ENCODE data around the gene G3BP1. TPM values are rescaled to one million over a fixed set of nuclear protein-coding genes. Genes with fewer than 3 reads are reported as not detected.

The G3BP1 gene
- total and polyA plus RNA-seq, 2 of the 13 experiments (the other 11 are each of a cell fraction or from before 2014, with no cell fraction given), result 36.7 to 320 TPM

DNA sequence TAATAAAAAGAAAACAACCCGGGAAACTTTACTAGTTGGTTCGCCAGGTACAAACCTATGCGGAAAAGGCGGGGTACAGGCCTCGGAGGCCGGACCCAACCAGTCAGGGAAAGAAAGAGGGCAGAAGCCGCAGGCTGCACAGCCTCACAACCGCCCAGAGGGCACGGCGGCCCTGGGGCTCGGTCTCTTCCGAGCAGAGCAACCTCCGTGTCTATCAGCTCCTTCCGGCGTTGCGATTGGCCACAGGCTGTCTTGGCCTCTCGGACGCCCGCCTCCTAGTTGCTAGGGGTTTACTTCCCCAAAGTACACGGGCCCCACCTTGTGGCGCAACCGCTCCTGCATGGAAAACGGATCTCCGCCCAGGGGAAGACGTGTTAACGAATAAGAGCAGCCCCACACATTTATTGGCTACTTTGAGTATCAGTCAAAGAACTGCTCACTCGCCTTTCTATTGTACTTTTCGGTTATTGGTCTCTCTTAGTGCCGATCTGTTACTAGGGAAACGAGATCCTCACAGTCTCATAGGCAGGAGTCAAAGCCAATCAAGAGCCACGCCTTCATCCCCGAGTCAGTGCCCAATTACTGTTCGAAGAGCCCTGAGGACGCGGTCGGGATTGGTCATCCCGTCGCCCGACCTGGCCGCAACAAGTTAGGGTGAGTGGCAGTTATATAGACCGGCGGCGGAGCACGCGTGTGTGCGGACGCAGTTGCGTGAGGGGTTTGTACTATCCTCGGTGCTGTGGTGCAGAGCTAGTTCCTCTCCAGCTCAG lies at the start of gene G3BP1 (continued):
- TF ChIP-seq, protein P1, sequence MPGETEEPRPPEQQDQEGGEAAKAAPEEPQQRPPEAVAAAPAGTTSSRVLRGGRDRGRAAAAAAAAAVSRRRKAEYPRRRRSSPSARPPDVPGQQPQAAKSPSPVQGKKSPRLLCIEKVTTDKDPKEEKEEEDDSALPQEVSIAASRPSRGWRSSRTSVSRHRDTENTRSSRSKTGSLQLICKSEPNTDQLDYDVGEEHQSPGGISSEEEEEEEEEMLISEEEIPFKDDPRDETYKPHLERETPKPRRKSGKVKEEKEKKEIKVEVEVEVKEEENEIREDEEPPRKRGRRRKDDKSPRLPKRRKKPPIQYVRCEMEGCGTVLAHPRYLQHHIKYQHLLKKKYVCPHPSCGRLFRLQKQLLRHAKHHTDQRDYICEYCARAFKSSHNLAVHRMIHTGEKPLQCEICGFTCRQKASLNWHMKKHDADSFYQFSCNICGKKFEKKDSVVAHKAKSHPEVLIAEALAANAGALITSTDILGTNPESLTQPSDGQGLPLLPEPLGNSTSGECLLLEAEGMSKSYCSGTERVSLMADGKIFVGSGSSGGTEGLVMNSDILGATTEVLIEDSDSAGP (CRISPR knock-in tag; IDR thresholded peaks at IDR 0.05; ENCODE audit: borderline replicate concordance), result peak; percentile 55; the same call in 1 of the 2 replicates
- TF ChIP-seq FOXM1 (CRISPR knock-in tag; IDR thresholded peaks at IDR 0.05) (no peak), ZNF570 (CRISPR knock-in tag; IDR thresholded peaks at IDR 0.05; ENCODE audit: borderline replicate concordance) (no peak), AHR (CRISPR knock-in tag; IDR thresholded peaks at IDR 0.05) (no peak; the same call in 1 of the 2 replicates), ZNF564 (CRISPR knock-in tag; IDR thresholded peaks at IDR 0.05) (0 out of 2 replicates have a peak, but pooled peaks have one; percentile 20), KDM6A (CRISPR knock-in tag; IDR thresholded peaks at IDR 0.05; ENCODE audit: low read depth) (no peak), SSRP1 (CRISPR knock-in tag; IDR thresholded peaks at IDR 0.05) (no peak), GATAD1 (CRISPR knock-in tag; IDR thresholded peaks at IDR 0.05) (peak; percentile 81), ZNF850 (CRISPR knock-in tag; conservative IDR thresholded peaks at IDR 0.05) (no peak), STAG1 (CRISPR knock-in tag; IDR thresholded peaks at IDR 0.05) (peak; percentile 65), ZNF724P (CRISPR knock-in tag; IDR thresholded peaks at IDR 0.05; ENCODE audit: borderline replicate concordance) (no peak)
- TF ChIP-seq, protein P2, sequence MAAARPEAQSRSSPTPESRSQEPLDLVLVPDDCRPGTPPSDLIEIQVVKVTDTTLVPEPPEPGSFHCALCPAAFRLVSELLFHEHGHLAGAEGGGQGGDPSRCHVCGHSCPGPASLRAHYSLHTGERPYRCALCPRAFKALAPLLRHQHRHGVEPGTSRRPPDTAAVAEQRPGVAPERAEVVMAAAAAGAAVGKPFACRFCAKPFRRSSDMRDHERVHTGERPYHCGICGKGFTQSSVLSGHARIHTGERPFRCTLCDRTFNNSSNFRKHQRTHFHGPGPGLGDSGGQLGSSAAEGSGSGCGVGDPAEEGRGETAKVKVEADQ (CRISPR knock-in tag; IDR thresholded peaks at IDR 0.05; ENCODE audit: borderline replicate concordance), result 0 out of 2 replicates have a peak, but pooled peaks have one; percentile 22
- TF ChIP-seq, protein P3, sequence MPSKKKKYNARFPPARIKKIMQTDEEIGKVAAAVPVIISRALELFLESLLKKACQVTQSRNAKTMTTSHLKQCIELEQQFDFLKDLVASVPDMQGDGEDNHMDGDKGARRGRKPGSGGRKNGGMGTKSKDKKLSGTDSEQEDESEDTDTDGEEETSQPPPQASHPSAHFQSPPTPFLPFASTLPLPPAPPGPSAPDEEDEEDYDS (CRISPR knock-in tag; IDR thresholded peaks at IDR 0.05), result peak; percentile 100
- TF ChIP-seq, protein P4, sequence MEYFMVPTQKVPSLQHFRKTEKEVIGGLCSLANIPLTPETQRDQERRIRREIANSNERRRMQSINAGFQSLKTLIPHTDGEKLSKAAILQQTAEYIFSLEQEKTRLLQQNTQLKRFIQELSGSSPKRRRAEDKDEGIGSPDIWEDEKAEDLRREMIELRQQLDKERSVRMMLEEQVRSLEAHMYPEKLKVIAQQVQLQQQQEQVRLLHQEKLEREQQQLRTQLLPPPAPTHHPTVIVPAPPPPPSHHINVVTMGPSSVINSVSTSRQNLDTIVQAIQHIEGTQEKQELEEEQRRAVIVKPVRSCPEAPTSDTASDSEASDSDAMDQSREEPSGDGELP (IDR thresholded peaks at IDR 0.05; ENCODE audit: borderline replicate concordance, low read depth), result no peak; the same call in 1 of the 2 replicates
- TF ChIP-seq, protein P5, sequence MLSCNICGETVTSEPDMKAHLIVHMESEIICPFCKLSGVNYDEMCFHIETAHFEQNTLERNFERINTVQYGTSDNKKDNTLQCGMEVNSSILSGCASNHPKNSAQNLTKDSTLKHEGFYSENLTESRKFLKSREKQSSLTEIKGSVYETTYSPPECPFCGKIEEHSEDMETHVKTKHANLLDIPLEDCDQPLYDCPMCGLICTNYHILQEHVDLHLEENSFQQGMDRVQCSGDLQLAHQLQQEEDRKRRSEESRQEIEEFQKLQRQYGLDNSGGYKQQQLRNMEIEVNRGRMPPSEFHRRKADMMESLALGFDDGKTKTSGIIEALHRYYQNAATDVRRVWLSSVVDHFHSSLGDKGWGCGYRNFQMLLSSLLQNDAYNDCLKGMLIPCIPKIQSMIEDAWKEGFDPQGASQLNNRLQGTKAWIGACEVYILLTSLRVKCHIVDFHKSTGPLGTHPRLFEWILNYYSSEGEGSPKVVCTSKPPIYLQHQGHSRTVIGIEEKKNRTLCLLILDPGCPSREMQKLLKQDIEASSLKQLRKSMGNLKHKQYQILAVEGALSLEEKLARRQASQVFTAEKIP (CRISPR knock-in tag; IDR thresholded peaks at IDR 0.05; ENCODE audit: borderline replicate concordance), result no peak
- TF ChIP-seq, protein P6, sequence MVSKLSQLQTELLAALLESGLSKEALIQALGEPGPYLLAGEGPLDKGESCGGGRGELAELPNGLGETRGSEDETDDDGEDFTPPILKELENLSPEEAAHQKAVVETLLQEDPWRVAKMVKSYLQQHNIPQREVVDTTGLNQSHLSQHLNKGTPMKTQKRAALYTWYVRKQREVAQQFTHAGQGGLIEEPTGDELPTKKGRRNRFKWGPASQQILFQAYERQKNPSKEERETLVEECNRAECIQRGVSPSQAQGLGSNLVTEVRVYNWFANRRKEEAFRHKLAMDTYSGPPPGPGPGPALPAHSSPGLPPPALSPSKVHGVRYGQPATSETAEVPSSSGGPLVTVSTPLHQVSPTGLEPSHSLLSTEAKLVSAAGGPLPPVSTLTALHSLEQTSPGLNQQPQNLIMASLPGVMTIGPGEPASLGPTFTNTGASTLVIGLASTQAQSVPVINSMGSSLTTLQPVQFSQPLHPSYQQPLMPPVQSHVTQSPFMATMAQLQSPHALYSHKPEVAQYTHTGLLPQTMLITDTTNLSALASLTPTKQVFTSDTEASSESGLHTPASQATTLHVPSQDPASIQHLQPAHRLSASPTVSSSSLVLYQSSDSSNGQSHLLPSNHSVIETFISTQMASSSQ (IDR thresholded peaks at IDR 0.05; ENCODE audit: low read depth), result peak; percentile 50; the same call in 1 of the 2 replicates
- TF ChIP-seq, protein P6 (CRISPR knock-in tag; IDR thresholded peaks at IDR 0.05; ENCODE audit: borderline replicate concordance), result no peak; the same call in 1 of the 2 replicates

Measured in HepG2 (cell line).